ENCODE results near the gene FRMD4A.

GRCh38 chr10:13730956-13731355 is 599.8 kb downstream of the FRMD4A start:
- TF ChIP-seq PAX5 (IDR thresholded peaks at IDR 0.05; ENCODE audit: insufficient read depth, low read length, severe bottlenecking) (no peak), POLR2A (IDR thresholded peaks at IDR 0.05; ENCODE audit: low read depth, low read length) (no peak), POLR2AphosphoS5 (IDR thresholded peaks at IDR 0.05; ENCODE audit: low read depth, low read length) (no peak), TAF1 (IDR thresholded peaks at IDR 0.05; ENCODE audit: low read depth, low read length) (no peak), SPI1 (IDR thresholded peaks at IDR 0.05; ENCODE audit: low read depth, low read length) (no peak)
